ENCODE measurements around the gene PADI6. TPM values are rescaled to one million over a fixed set of nuclear protein-coding genes. Genes with fewer than 3 reads are reported as not detected.

Gene PADI6
- total and polyA plus RNA-seq, 9 of the 15 experiments (the other 6 are each of a cell fraction or from before 2014, with no cell fraction given): not detected

GRCh38 chr1:17439250-17440073, 67.5 kb downstream of the PADI6 start, which contains the start of gene RCC2 (continued):
- TF ChIP-seq ELK3 (CRISPR knock-in tag; IDR thresholded peaks at IDR 0.05): no peak
- peak; percentile 56; the same call in 1 of the 2 replicates for TF ChIP-seq MXI1 (IDR thresholded peaks at IDR 0.05; ENCODE audit: low read depth, low read length)
- no peak for TF ChIP-seq ZNF696 (CRISPR knock-in tag; conservative IDR thresholded peaks at IDR 0.05)
- TF ChIP-seq PML (IDR thresholded peaks at IDR 0.05; ENCODE audit: low read length): peak; percentile 64; the same call in 1 of the 2 replicates
- TF ChIP-seq, protein P1, sequence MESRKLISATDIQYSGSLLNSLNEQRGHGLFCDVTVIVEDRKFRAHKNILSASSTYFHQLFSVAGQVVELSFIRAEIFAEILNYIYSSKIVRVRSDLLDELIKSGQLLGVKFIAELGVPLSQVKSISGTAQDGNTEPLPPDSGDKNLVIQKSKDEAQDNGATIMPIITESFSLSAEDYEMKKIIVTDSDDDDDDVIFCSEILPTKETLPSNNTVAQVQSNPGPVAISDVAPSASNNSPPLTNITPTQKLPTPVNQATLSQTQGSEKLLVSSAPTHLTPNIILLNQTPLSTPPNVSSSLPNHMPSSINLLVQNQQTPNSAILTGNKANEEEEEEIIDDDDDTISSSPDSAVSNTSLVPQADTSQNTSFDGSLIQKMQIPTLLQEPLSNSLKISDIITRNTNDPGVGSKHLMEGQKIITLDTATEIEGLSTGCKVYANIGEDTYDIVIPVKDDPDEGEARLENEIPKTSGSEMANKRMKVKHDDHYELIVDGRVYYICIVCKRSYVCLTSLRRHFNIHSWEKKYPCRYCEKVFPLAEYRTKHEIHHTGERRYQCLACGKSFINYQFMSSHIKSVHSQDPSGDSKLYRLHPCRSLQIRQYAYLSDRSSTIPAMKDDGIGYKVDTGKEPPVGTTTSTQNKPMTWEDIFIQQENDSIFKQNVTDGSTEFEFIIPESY (CRISPR knock-in tag; IDR thresholded peaks at IDR 0.05): no peak
- no peak for TF ChIP-seq ERF (CRISPR knock-in tag; IDR thresholded peaks at IDR 0.05)
- TF ChIP-seq ZZZ3 (IDR thresholded peaks at IDR 0.05): no peak
- no peak for TF ChIP-seq CBFA2T3 (IDR thresholded peaks at IDR 0.05)
- TF ChIP-seq ZBTB5 (IDR thresholded peaks at IDR 0.05): no peak
- no peak for TF ChIP-seq NUFIP1 (IDR thresholded peaks at IDR 0.05; ENCODE audit: partially characterized antibody)
- TF ChIP-seq ETS1 (conservative IDR thresholded peaks at IDR 0.05; ENCODE audit: control insufficient read depth, low read depth, low read length): peak; percentile 50
- TF ChIP-seq ZNF512 (tag; IDR thresholded peaks at IDR 0.05): peak; percentile 79
- no peak for TF ChIP-seq JUND (IDR thresholded peaks at IDR 0.05; ENCODE audit: borderline replicate concordance, low read depth, low read length)
- TF ChIP-seq JUND (tag; IDR thresholded peaks at IDR 0.05; ENCODE audit: borderline replicate concordance, low read depth, low read length): no peak
- no peak for TF ChIP-seq LARP7 (IDR thresholded peaks at IDR 0.05)
- TF ChIP-seq CREB1 (IDR thresholded peaks at IDR 0.05): 0 out of 2 replicates have a peak, but pooled peaks have one; percentile 28
- TF ChIP-seq CREB1 (CRISPR knock-in tag; IDR thresholded peaks at IDR 0.05): no peak
- TF ChIP-seq, protein P2, sequence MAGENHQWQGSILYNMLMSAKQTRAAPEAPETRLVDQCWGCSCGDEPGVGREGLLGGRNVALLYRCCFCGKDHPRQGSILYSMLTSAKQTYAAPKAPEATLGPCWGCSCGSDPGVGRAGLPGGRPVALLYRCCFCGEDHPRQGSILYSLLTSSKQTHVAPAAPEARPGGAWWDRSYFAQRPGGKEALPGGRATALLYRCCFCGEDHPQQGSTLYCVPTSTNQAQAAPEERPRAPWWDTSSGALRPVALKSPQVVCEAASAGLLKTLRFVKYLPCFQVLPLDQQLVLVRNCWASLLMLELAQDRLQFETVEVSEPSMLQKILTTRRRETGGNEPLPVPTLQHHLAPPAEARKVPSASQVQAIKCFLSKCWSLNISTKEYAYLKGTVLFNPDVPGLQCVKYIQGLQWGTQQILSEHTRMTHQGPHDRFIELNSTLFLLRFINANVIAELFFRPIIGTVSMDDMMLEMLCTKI (IDR thresholded peaks at IDR 0.05; ENCODE audit: partially characterized antibody): no peak
- no peak for TF ChIP-seq RBM25 (IDR thresholded peaks at IDR 0.05; ENCODE audit: low read depth, low read length, severe bottlenecking)
